ENCODE results near the gene ANKRD23.

ANKRD23 gene

DNA sequence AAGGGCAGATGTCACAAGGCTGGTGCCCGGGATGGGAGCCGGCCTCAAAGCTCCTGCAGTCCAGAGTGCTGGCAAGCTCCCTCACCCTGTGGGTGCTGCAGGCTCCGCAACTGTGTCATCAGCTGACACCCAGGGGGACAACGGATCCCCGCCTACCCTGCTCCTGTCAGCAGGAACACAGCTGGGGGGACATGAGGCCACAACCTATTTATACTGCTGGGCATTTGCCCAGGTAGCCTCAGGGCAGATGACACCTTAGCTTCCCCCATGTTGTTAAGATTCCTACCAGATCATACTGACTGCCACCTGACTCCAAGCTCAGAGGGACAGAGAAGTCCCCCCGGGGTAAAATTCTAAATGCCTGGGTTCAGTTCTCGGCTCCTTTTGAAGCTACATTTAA is 1.2 kb downstream of the ANKRD23 start:
- DNase-seq = no peak
- no peaks in the 10 kb centered on the region for H3K9me3 Mint-ChIP-seq
- no peak overlapping the region for H3K4me3 Mint-ChIP-seq
- H3K4me1 Mint-ChIP-seq = peaks cover 29% of the 10 kb centered on the region
- CTCF ChIA-PET = interaction anchor here (3.6 kb wide), 1 partner anchor 15 kb away, joined by 15 read pairs; the partner anchor contains the start of gene ANKRD39
- H3K36me3 Mint-ChIP-seq = peaks cover 35% of the 10 kb centered on the region
- H3K27me3 Mint-ChIP-seq = no peaks in the 10 kb centered on the region
- H3K27ac Mint-ChIP-seq = no peak overlapping the region

DNA sequence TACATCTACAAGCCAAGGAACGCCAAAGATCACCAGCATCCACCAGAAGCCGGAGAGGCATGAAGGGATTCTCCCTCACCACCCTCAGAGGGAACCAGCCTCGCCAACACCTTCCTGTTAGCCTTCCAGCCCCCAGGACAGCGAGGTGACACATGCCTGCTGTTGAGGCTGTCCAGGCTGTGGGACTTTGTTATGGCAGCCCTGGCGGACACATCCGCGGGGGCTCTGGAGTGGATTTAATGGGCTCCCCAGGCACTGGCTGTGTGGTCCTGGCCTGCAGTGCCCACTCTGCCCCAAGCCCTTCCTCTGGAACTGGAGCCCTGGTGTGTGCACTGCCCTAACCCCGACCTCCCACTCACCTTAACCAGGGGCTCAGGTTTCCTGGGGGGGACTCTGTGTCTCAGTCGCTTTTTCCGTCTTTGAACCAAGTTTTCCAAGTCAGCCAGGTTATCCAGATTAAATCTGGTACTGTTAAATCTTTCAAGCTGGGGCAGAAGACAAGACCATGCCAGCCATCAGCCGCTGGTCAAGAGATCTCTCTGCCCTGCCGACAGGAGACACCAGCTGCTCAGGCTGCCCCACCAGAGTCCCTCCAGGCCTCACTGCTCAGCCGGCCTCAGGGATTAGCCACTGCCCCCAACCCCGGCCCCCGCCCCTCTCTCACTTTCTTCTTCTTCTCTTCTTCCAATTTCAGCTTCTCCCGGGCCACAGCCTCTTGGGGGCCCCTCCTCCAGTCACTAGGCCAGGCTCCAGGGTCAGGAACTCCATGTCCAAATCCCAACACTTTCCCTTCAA is 1.9 kb downstream of the ANKRD23 start:
- Mint-ChIP-seq H3K4me1 (peaks cover 29% of the 10 kb centered on the region), H3K9me3 (no peaks in the 10 kb centered on the region), H3K4me3 (no peak overlapping the region), H3K27me3 (no peaks in the 10 kb centered on the region), H3K36me3 (peaks cover 31% of the 10 kb centered on the region), H3K27ac (peak overlapping the region; percentile 49)
- DNase-seq = no peak
- CTCF ChIA-PET = interaction anchor here (3.6 kb wide), 1 partner anchor 16 kb away, joined by 15 read pairs; the partner anchor contains the start of gene ANKRD39

DNA sequence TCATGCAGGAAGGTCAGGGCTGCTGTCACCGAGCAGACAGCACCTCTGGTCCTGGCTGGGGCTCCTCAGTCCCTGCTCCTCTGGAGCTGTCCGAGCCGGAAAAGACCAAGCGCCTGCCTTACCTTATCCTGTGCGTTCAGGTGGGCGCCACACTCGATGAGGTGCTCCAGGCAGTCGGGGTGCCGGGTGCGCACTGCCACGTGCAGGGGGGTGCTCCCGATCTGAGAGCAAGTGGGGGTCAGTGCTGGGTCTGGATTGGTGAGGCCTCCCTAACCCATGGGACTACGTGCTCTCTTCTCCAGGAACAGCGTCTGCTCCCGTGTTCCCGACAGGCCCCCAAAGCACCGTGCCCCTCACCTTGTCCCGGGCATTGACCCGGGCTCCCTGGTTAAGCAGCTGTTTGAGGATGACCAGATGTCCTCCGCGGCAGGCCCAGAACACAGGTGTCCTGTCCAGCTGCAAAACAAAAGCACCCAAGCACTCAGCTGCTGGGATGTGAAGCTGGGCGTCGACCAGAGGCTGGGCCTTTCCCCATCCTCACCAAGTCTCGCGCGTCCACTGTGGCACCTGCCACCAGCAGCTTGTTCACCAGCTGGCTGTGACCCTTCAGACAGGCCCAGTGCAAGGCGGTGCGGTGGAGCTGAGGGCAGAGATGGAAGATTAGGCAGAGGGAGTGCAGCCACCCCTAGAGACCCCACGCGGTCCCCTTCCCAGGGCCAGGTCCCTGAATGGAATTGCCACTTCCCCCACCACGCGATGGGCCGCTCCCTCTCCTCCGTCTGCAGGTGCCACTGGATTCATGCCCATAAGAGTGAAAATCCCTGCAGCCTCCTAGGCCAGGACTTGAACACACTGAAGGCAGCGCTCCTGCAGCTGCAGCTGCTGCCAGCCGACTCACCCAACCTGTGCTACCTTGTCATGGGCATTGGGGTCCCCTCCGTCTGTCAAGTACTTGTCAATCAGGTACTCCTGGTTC is 3.7 kb downstream of the ANKRD23 start:
- H3K27me3 Mint-ChIP-seq = no peaks in the 10 kb centered on the region
- H3K4me3 Mint-ChIP-seq = no peak overlapping the region
- H3K36me3 Mint-ChIP-seq = peaks cover 31% of the 10 kb centered on the region
- no peak for DNase-seq
- H3K27ac Mint-ChIP-seq = peak overlapping the region; percentile 58
- no peaks in the 10 kb centered on the region for H3K9me3 Mint-ChIP-seq
- H3K4me1 Mint-ChIP-seq = peaks cover 29% of the 10 kb centered on the region
- CTCF ChIA-PET = interaction anchor here (0.6 to 1.7 kb wide), 3 partner anchors 18 to 54 kb away, joined by 3 to 6 read pairs (median 5); partner anchors contain the start of gene ANKRD39

DNA sequence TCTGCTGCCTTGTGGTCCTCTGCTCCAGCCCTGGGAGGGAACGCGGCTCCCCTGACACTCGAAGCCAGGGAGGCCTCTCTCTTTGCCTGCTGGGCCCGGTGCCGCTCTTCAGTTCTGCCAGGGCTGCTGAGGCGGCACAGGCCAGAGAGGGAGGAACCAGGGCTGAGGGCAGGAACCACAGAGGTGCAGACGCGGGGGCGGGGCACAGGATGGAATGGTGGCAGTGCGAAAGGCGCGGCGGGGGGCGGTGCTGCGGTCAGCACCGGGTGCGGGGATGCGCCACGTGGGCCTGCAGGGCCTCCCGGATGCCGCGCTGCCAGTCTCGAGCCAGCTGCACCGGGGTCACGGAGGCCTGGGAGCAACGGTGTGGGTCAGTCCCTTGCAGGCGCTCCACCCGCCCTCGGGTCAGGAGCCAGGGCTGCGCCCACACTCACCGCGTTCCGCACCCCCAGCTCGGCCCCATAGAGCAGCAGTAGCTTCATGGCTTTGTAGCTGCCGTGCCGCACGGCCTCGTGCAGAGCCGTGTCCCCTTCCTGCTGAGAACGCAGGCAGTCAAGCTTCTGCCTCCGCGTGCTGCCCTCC is 4.4 kb downstream of the ANKRD23 start:
- H3K4me3 Mint-ChIP-seq = peak overlapping the region; percentile 38
- peak overlapping the region; percentile 84 for H3K27ac Mint-ChIP-seq
- H3K27me3 Mint-ChIP-seq = no peaks in the 10 kb centered on the region
- CTCF ChIA-PET = interaction anchor here (0.6 to 1.7 kb wide), 3 partner anchors 18 to 53 kb away, joined by 3 to 6 read pairs (median 5); partner anchors contain the start of gene ANKRD39
- peaks cover 32% of the 10 kb centered on the region for H3K36me3 Mint-ChIP-seq
- DNase-seq = peak; percentile 92
- no peaks in the 10 kb centered on the region for H3K9me3 Mint-ChIP-seq
- peaks cover 29% of the 10 kb centered on the region for H3K4me1 Mint-ChIP-seq

DNA sequence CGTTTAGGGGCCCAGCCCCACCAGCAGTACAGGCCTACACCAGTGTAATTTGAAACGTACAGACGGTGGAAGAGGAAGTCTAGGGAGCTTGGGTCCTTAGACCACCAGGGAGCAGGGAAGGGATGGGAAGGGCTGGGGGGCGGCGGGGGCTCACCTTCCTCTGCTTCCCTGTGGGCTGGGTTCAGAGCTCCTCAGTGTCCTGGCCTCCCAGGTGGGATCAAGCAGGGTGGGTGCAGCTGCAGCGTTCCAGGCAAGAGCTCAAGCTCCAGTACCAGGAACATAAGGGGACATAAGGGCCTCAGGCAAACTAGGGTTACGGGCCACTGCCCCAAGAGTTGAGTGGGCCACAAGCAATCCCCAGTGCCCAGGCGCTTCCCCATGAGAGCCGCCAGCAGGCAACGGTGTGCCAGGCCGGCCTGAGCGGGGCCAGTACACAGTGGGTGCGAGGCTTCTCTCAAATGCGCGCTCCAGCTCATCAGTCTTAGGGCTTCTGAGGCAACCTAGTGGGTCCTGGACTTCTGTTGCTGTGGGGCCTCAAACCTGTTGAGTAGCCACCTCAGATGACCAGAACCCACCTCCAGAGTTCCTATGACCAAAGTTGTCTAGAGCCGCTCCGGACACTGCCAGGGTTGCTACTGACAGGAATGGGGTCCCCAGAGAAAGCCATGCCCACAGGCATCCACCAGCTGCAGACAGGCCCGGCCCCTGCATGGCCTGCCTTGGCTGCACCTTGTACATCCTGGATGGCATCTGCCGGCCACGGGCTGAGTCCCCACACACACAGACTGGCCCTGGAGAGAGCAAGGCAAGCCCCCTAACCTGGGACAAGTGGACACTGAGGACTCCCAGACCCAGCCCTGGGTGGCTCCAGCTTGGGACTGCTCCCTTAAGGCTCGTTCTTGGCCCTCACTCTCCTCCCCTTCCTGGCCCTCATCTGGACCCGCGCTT is 5.2 kb downstream of the ANKRD23 start:
- Mint-ChIP-seq H3K4me1 (peaks cover 29% of the 10 kb centered on the region), H3K27me3 (no peaks in the 10 kb centered on the region), H3K36me3 (peaks cover 35% of the 10 kb centered on the region), H3K4me3 (peak overlapping the region; percentile 38), H3K27ac (peak overlapping the region; percentile 84), H3K9me3 (no peaks in the 10 kb centered on the region)
- CTCF ChIA-PET = interaction anchor here (1.0 to 1.7 kb wide), 3 partner anchors 19 to 112 kb away, joined by 3 to 6 read pairs (median 5); no protein-coding TSS in a partner anchor
- no peak for DNase-seq

DNA sequence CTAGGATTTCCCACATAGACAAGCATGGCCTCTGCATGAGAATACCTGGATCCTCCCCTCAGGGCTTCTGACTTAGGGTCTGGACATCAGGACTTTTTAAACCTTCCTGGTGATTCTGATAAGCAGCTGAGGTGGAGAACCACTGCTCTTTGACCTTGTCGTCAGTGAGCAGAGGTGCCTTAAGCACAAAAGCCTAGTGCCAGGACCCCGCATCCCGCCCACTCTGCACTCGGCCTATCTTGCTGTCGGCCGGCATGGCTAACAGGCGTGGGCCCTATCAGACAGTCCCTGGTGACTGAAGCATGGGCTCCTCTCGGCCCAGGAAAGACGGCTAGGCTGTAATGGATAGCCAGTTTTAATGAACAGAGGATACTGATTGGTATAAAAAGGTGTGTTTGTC is 6.2 kb downstream of the ANKRD23 start:
- Mint-ChIP-seq H3K36me3 (peaks cover 36% of the 10 kb centered on the region), H3K27ac (no peak overlapping the region), H3K4me3 (no peak overlapping the region), H3K27me3 (no peaks in the 10 kb centered on the region), H3K9me3 (no peaks in the 10 kb centered on the region), H3K4me1 (peaks cover 23% of the 10 kb centered on the region)
- DNase-seq = no peak
- CTCF ChIA-PET = interaction anchor here (1.0 to 1.3 kb wide), 2 partner anchors 18 to 113 kb away, joined by 3 to 6 read pairs; no protein-coding TSS in a partner anchor

DNA sequence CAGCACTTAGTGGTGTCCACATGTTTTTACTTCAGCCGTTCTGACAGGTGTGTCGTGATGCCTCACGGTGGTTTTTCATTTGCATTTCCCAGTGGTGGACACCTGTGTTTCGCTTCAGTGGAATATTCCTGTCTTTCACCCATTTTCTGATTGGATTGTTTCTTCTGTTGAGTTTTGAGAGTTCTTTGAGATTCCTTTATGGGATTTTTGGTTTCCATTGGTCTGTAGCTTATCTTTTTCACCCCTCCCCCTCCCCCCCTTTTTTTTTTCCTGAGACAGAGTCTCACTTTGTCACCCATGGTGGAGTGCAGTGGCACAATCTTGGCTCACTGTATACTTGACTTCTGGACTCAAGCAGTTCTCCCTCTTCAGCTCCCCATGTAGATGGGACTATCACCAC is 8.0 kb downstream of the ANKRD23 start:
- CTCF ChIA-PET = no interaction called here

GRCh38 chr2:96832754-96833507 is 10.9 kb downstream of the ANKRD23 start:
- CTCF ChIA-PET = interaction anchor here (0.9 kb wide), 1 partner anchor 25 kb away, joined by 4 read pairs; the partner anchor contains the start of gene ANKRD39
- Mint-ChIP-seq H3K4me3 (no peak overlapping the region), H3K4me1 (no peaks in the 10 kb centered on the region), H3K27me3 (no peaks in the 10 kb centered on the region), H3K9me3 (no peaks in the 10 kb centered on the region), H3K36me3 (peaks cover 50% of the 10 kb centered on the region), H3K27ac (no peak overlapping the region)
- no peak for DNase-seq

More for the DNA sequence above, 8.0 kb downstream of the ANKRD23 start:
- Mint-ChIP-seq H3K9me3 (no peaks in the 10 kb centered on the region), H3K36me3 (peaks cover 41% of the 10 kb centered on the region), H3K27ac (no peak overlapping the region), H3K27me3 (no peaks in the 10 kb centered on the region), H3K4me3 (no peak overlapping the region), H3K4me1 (peaks cover 21% of the 10 kb centered on the region)
- DNase-seq = no peak

GRCh38 chr2:96832408-96832753 is 11.4 kb downstream of the ANKRD23 start:
- H3K27ac Mint-ChIP-seq = no peak overlapping the region
- H3K9me3 Mint-ChIP-seq = no peaks in the 10 kb centered on the region
- CTCF ChIA-PET = interaction anchor here (1.1 kb wide), 1 partner anchor 13 kb away, joined by 3 read pairs; no protein-coding TSS in a partner anchor
- DNase-seq = no peak
- no peak overlapping the region for H3K4me3 Mint-ChIP-seq
- H3K36me3 Mint-ChIP-seq = peaks cover 53% of the 10 kb centered on the region
- no peaks in the 10 kb centered on the region for H3K4me1 Mint-ChIP-seq
- no peaks in the 10 kb centered on the region for H3K27me3 Mint-ChIP-seq

- Mint-ChIP-seq H3K4me3 (no peak overlapping the region), H3K4me1 (no peaks in the 10 kb centered on the region), H3K27ac (peak overlapping the region; percentile 28), H3K36me3 (peaks cover 51% of the 10 kb centered on the region), H3K27me3 (no peaks in the 10 kb centered on the region), H3K9me3 (no peaks in the 10 kb centered on the region)
- DNase-seq = no peak
- CTCF ChIA-PET = interaction anchor here (1.1 kb wide), 1 partner anchor 12 kb away, joined by 3 read pairs; no protein-coding TSS in a partner anchor
Observed at GRCh38 chr2:96831679-96832078, 12.1 kb downstream of the ANKRD23 start.

GRCh38 chr2:96830044-96830562 is 13.7 kb downstream of the ANKRD23 start:
- Mint-ChIP-seq H3K27ac (no peak overlapping the region), H3K36me3 (peaks cover 52% of the 10 kb centered on the region), H3K9me3 (no peaks in the 10 kb centered on the region), H3K4me1 (no peaks in the 10 kb centered on the region), H3K4me3 (no peak overlapping the region), H3K27me3 (no peaks in the 10 kb centered on the region)
- no peak for DNase-seq
- CTCF ChIA-PET = no interaction called here

DNA sequence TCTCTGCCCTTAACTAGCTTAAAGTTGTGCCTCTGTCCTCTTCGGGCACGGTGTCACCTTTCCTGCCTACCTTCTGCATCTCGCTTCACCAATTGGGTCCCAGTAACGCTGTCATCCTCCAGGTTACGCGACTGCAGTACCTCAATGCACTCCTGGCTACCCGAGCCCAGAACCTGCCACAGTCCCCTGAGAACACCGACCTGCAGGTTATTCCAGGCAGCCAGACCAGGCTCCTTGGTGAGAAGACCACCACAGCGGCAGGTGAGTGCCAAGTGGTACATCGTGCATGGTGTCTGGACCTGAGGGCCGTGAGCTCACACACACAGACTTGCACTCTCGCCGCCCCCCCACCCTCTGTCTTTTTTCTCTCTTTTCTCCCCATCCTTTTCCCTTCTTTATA is 14.9 kb downstream of the ANKRD23 start:
- CTCF ChIA-PET = interaction anchor here (0.6 kb wide), 1 partner anchor 886 kb away, joined by 3 read pairs; no protein-coding TSS in a partner anchor
- Mint-ChIP-seq H3K27me3 (no peaks in the 10 kb centered on the region), H3K36me3 (peaks cover 52% of the 10 kb centered on the region), H3K9me3 (no peaks in the 10 kb centered on the region), H3K27ac (no peak overlapping the region), H3K4me3 (no peak overlapping the region), H3K4me1 (no peaks in the 10 kb centered on the region)
- DNase-seq = no peak

Measured in activated naive CD4-positive, alpha-beta T cell treated with anti-CD3 and anti-CD28 coated beads, Interleukin-2, amount 10 ng/mL, durations not matched to agents 7 days and 5 days (primary cell).